Choroid plexus epithelial cell (primary cell): ENCODE data around the gene CES5A.
"Not testable (repeated sequence)": the region's sequence is repeated elsewhere in the genome, so short reads cannot be mapped to it uniquely, and the experiment has no call there.

Experiments used
- DNase-seq: peaks from one replicate; pipeline ENCODE4 v3.0.0-alpha.2; 2010; ENCODE audit warnings: low read depth
- H3K4me3 ChIP-seq: 2 replicates; pipeline ENCODE4 v1.5.1; 2011; ENCODE audit warnings: low read depth, mild to moderate bottlenecking, control low read depth, low read length, moderate library complexity
- TF ChIP-seq, protein P1 (sequence below): conservative IDR thresholded peaks from 2 replicates; pipeline ENCODE4 v1.5.1; 2011; ENCODE audit warnings: low read depth, mild to moderate bottlenecking, control low read depth, inconsistent platforms, low read length, moderate library complexity

The CES5A gene

DNA sequence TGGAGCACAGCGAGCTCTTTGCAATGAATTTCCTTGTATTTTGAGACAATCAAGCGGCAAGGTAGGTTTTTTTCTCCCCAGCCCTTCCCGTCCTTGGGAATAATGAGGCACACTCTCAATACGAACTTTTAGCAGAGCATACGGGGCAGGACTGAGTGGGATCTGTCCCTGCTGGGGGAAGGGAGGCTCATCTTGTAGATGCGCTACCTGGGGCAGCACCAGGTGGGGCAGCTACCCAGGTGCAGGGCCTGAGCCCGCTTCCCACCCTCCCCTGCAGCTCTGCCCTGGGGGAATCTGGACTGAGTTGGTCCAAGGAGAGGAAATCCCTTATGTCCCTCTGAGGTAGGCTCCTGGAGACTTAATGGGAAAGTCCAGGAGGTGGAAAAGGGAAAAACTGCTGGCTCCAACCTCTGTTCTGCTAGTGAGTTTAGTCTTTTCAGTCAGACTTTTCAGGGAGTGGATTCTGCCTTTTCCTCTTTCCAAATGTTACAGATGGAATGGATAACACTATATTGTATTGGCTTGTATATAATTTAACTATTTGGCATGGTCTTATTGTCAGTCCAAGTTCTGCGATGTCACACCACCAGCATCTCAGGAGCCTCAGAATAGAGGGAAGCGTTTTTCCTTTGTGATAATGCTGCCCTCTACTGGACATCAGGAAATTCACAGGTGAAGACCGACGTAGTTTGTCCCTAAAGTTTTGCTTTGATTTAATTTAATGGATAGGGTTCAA is 32.6 kb downstream of the CES5A start:
- H3K4me3 ChIP-seq = no peak overlapping the region
- peak; percentile 64 for DNase-seq
- TF ChIP-seq, protein P1, sequence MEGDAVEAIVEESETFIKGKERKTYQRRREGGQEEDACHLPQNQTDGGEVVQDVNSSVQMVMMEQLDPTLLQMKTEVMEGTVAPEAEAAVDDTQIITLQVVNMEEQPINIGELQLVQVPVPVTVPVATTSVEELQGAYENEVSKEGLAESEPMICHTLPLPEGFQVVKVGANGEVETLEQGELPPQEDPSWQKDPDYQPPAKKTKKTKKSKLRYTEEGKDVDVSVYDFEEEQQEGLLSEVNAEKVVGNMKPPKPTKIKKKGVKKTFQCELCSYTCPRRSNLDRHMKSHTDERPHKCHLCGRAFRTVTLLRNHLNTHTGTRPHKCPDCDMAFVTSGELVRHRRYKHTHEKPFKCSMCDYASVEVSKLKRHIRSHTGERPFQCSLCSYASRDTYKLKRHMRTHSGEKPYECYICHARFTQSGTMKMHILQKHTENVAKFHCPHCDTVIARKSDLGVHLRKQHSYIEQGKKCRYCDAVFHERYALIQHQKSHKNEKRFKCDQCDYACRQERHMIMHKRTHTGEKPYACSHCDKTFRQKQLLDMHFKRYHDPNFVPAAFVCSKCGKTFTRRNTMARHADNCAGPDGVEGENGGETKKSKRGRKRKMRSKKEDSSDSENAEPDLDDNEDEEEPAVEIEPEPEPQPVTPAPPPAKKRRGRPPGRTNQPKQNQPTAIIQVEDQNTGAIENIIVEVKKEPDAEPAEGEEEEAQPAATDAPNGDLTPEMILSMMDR = peak; percentile 75

DNA sequence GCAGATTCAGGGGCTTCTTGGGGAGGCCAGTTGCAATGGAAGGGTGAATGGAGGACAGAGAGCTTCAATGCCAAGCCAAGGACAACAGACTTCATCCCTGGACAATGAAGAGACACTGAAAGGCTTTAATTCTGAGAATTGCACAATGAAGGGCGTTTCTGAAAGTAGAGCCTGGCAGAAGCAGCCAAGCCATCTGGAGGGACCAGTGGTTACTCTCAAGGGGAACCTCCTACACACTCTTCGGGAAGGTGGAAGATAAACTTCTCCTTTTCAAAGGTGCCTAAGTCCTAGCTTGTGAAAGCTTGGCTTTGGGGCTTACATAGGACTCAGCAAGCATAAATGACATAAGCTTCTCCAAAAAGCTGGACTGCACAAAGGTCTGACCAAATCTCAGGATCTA is 36.1 kb downstream of the CES5A start:
- TF ChIP-seq, protein P1 = no peak

DNA sequence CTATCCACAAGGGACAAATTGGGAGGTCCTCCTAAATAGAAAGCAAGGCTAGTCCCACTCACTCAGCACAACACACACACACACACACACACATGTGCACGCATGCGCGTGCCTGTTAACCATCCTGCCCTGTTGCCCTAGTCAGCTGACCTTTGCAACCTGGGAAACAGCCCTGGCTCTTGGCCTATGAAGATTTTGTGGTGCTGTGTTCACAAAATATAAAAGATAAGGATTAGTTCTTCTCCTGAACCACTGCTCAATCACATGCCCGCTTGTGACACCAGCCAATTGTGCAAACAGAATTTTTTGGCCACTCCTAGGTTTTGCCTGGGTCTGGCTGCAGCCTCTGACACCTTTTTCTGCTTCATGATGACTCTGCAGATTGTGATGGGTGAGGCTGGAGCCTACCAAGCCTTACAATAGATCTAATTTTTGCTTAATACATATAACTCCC is 39.0 kb downstream of the CES5A start:
- TF ChIP-seq, protein P1 = no peak
- H3K4me3 ChIP-seq = no peak overlapping the region
- no peak for DNase-seq

More for the DNA sequence above, 36.1 kb downstream of the CES5A start:
- H3K4me3 ChIP-seq = no peak overlapping the region
- DNase-seq = no peak

DNA sequence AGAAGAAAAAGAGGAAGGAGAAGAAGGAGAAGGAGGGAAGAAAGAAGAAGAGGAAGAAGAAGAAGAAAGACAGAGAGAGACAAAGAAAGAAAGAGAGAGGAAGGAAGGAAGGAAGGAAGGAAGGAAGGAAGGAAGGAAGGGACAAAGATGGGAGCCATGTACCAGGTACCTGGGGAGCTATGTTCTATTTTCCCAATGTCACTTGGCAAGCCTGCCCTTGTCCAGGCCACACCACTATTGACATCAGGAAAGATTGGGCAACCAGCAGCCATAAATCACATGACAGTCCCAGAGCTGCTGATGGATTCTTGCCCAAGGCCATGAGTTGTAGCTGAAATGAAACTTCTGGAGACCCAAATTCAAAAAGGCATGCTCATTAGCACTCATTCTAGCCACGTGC is 39.6 kb downstream of the CES5A start:
- TF ChIP-seq, protein P1 = no peak
- no peak overlapping the region for H3K4me3 ChIP-seq
- no peak for DNase-seq

DNA sequence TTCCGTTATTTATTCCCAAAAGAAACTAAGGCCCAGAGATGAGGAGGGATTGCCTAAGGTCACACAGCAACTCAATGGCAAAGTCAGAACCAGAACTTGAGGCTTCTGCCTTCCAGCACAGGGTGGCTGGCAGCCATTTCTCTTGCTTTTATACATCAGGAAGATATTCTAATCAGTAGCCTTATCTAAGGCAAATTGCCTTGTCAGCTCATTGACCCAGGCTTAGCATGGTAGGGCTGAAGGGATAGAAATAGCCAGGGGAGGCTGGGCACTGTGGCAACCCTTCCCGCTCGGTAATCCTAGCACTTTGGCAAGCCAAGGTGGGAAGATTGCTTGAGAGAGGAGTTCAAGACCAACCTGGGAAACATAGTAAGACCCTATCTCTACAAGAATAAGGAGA is 40.0 kb downstream of the CES5A start:
- DNase-seq = not testable (repeated sequence)

DNA sequence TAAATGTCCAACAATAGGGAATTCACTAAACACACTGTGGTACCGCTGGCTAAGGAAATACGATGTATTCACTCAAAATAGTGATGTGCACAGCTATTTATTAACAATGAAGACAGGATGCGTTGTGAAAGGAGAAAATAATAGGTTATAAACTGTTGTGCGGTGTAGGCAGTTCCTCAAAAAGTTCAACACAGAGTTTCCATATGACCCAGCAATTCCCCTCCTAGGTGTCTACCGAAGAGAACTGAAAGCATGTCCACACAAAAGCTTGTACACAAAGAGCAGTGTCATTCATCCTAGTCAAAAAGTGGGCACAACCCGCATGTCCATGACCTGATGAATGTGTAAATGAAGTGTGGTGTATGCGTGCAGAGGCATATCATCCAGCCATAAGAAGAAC is 41.1 kb downstream of the CES5A start:
- TF ChIP-seq, protein P1 = no peak
- no peak for DNase-seq
- no peak overlapping the region for H3K4me3 ChIP-seq

More for the DNA sequence above, 40.0 kb downstream of the CES5A start:
- H3K4me3 ChIP-seq = not testable (repeated sequence)

DNA sequence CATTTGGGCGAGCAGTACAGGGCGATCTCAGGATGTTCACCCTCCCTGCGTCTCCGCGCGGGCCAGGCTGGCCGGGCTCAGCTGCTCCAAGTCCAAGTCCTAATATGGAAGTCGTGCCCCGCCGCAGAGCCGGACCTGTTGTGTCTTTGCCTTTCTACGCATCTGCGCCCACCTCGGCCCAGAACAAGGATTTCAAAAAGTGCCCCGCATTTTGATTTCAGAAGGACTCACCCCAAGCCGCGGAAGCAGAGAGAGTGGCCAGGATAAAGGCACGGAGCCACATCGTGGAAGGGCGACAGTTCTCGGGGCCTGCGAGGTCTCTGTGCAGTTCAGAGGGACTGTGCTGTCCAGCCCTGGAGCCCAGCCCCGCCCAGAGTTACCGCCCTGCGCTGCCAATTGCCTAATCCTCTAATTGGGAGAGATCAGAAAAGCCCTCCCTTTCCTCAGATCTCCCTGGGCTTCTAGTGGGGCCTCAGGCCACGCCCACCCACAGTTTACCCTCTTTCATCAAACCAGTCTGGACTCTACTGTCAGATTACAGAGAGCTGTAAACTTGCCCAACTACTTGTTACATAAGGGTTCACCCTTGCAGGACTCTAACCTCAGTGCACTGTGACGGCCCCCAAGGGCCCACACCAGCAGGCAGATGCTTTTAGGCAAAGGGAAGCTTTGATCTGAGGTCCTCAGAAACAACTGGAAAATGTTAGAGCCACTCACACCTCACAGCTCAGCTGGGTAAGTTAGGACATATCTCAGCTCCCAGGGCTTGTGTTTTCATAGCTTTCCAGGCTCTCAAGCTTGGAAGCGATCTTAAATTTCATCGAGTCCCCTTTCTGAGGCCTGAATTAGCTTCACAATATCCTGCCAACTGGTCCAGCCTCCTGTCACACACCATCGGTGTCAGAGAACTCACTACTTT is 42.1 kb downstream of the CES5A start, which contains the start of gene CES1:
Gene CES1 (minus strand): TSS at position 324 of the 919 bp plus-strand sequence. CDS start 41 bp downstream, at position 283.
- DNase-seq = no peak
- no peak within 1 kb of the TSS for H3K4me3 ChIP-seq
- TF ChIP-seq, protein P1 = no peak
